Measurements from ENCODE around the gene ITIH4. TPM values are rescaled to one million over a fixed set of nuclear protein-coding genes. Genes with fewer than 3 reads are reported as not detected.

The ITIH4 gene
- total RNA-seq, 1 experiment from 2014 or later, result 1.7 TPM

GRCh38 chr3:52822363-52822762, 8.1 kb downstream of the ITIH4 start:
- intact Hi-C loops (cut with micrococcal nuclease; ENCODE audit: unreplicated experiment), result no loop called here
- Histone ChIP-seq H3K36me3 (ENCODE audit: insufficient read depth, low read length, poor library complexity, severe bottlenecking) (no peaks in the 10 kb centered on the region), H3K27me3 (replicated peaks; ENCODE audit: insufficient read depth, low read depth, low read length, poor library complexity) (no peaks in the 10 kb centered on the region), H3K4me1 (ENCODE audit: insufficient read depth, low read length, poor library complexity, severe bottlenecking) (no peaks in the 10 kb centered on the region), H3K27ac (ENCODE audit: low read depth, low read length, poor library complexity, severe bottlenecking) (no peak overlapping the region), H3K4me3 (ENCODE audit: low read depth, low read length, poor library complexity, severe bottlenecking) (no peak overlapping the region), H3K9me3 (ENCODE audit: low read depth, low read length, poor library complexity, severe bottlenecking) (no peaks in the 10 kb centered on the region)
- TF ChIP-seq CTCF (conservative IDR thresholded peaks at IDR 0.05; ENCODE audit: low read depth, low read length) (no peak), EZH2 (IDR thresholded peaks at IDR 0.05; ENCODE audit: borderline replicate concordance, low read depth, low read length, poor library complexity, severe bottlenecking) (no peak)
- ChIA-PET POLR2A (ENCODE audit: low non-redundant PET) (no interaction called here), CTCF (no interaction called here)
- no TSS peak for BruUV-seq (replicated peaks)
- no peak for DNase-seq (ENCODE audit: low spot score)

- ChIA-PET POLR2A (ENCODE audit: low non-redundant PET) (interaction anchor here (0.7 kb wide), 1 partner anchor 11 kb away, joined by 4 read pairs; no protein-coding TSS in a partner anchor), CTCF (no interaction called here)
- Histone ChIP-seq H3K4me3 (ENCODE audit: low read depth, low read length, poor library complexity, severe bottlenecking) (no peak overlapping the region), H3K36me3 (ENCODE audit: insufficient read depth, low read length, poor library complexity, severe bottlenecking) (no peaks in the 10 kb centered on the region), H3K9me3 (ENCODE audit: low read depth, low read length, poor library complexity, severe bottlenecking) (no peaks in the 10 kb centered on the region), H3K27ac (ENCODE audit: low read depth, low read length, poor library complexity, severe bottlenecking) (no peak overlapping the region), H3K27me3 (replicated peaks; ENCODE audit: insufficient read depth, low read depth, low read length, poor library complexity) (no peaks in the 10 kb centered on the region), H3K4me1 (ENCODE audit: insufficient read depth, low read length, poor library complexity, severe bottlenecking) (no peaks in the 10 kb centered on the region)
- intact Hi-C loops (cut with micrococcal nuclease; ENCODE audit: unreplicated experiment), result no loop called here
- peak; percentile 66 for TF ChIP-seq CTCF (conservative IDR thresholded peaks at IDR 0.05; ENCODE audit: low read depth, low read length)
- no peak for TF ChIP-seq EZH2 (IDR thresholded peaks at IDR 0.05; ENCODE audit: borderline replicate concordance, low read depth, low read length, poor library complexity, severe bottlenecking)
- BruUV-seq (replicated peaks), result no TSS peak
- peak; percentile 18 for DNase-seq (ENCODE audit: low spot score)
These were observed 9.7 kb downstream of the ITIH4 start for GRCh38 chr3:52820736-52821135.

- no peak overlapping the region for H3K4me3 ChIP-seq (ENCODE audit: low read depth, low read length, poor library complexity, severe bottlenecking)
- intact Hi-C loops (cut with micrococcal nuclease; ENCODE audit: unreplicated experiment), result no loop called here
These were observed 10.5 kb downstream of the ITIH4 start for GRCh38 chr3:52819936-52820335.

More at GRCh38 chr3:52819936-52820335, 10.5 kb downstream of the ITIH4 start:
- no peaks in the 10 kb centered on the region for H3K4me1 ChIP-seq (ENCODE audit: insufficient read depth, low read length, poor library complexity, severe bottlenecking)
- no peak for TF ChIP-seq EZH2 (IDR thresholded peaks at IDR 0.05; ENCODE audit: borderline replicate concordance, low read depth, low read length, poor library complexity, severe bottlenecking)
- no peak for TF ChIP-seq CTCF (conservative IDR thresholded peaks at IDR 0.05; ENCODE audit: low read depth, low read length)
- H3K27me3 ChIP-seq (replicated peaks; ENCODE audit: insufficient read depth, low read depth, low read length, poor library complexity), result no peaks in the 10 kb centered on the region
- H3K36me3 ChIP-seq (ENCODE audit: insufficient read depth, low read length, poor library complexity, severe bottlenecking), result no peaks in the 10 kb centered on the region
- ChIA-PET CTCF (no interaction called here), POLR2A (ENCODE audit: low non-redundant PET) (no interaction called here)
- DNase-seq (ENCODE audit: low spot score), result no peak
- no peak overlapping the region for H3K27ac ChIP-seq (ENCODE audit: low read depth, low read length, poor library complexity, severe bottlenecking)
- no TSS peak for BruUV-seq (replicated peaks)
- no peaks in the 10 kb centered on the region for H3K9me3 ChIP-seq (ENCODE audit: low read depth, low read length, poor library complexity, severe bottlenecking)
